Measurements from ENCODE around the gene MRPL11.

MRPL11 gene

GRCh38 chr11:66438504-66439466 is at the start of gene MRPL11:
MRPL11 (minus strand) TSS chr11:66438848; CDS start chr11:66438754, 94 bp downstream.
- peak; percentile 92 for DNase-seq

GRCh38 chr11:66484806-66485380 is 46.2 kb upstream of the MRPL11 start:
- no peak for DNase-seq

- DNase-seq: peak; percentile 96
These were observed 41.7 kb upstream of the MRPL11 start, which contains the start of gene DPP3 for GRCh38 chr11:66480117-66480938. DPP3 (plus strand) TSS chr11:66480434; CDS start chr11:66482201, 1,767 bp downstream.

- DNase-seq: peak; percentile 26
These were observed 40.9 kb upstream of the MRPL11 start for GRCh38 chr11:66479394-66480116.

GRCh38 chr11:66478729-66479393 is 40.2 kb upstream of the MRPL11 start:
- peak; percentile 18 for DNase-seq

- DNase-seq: no peak
These were observed 38.9 kb upstream of the MRPL11 start for GRCh38 chr11:66477263-66478201.

- no peak for DNase-seq
These were observed 38.2 kb upstream of the MRPL11 start for GRCh38 chr11:66476841-66477251.

GRCh38 chr11:66476173-66476840 is 37.7 kb upstream of the MRPL11 start:
- no peak for DNase-seq

- no peak for DNase-seq
These were observed 36.9 kb upstream of the MRPL11 start for GRCh38 chr11:66475349-66476172.

- DNase-seq: no peak
These were observed 35.2 kb upstream of the MRPL11 start for GRCh38 chr11:66473608-66474515.

- DNase-seq: no peak
These were observed 34.5 kb upstream of the MRPL11 start for GRCh38 chr11:66473167-66473566.

- no peak for DNase-seq
These were observed 33.4 kb upstream of the MRPL11 start for GRCh38 chr11:66472054-66472453.

- no peak for DNase-seq
These were observed 32.5 kb upstream of the MRPL11 start for GRCh38 chr11:66471142-66471541.

- no peak for DNase-seq
These were observed 31.4 kb upstream of the MRPL11 start for GRCh38 chr11:66470015-66470414.

- no peak for DNase-seq
These were observed 30.8 kb upstream of the MRPL11 start for GRCh38 chr11:66469441-66469840.

- DNase-seq: no peak
These were observed 30.0 kb upstream of the MRPL11 start for GRCh38 chr11:66468691-66469090.

GRCh38 chr11:66467756-66468155 is 29.1 kb upstream of the MRPL11 start:
- DNase-seq: no peak

All from fibroblast of skin of right biceps (primary cell).